C4-2B (cell line): ENCODE measurements around the gene RASAL2.
"Not testable (repeated sequence)": the region's sequence is repeated elsewhere in the genome, so short reads cannot be mapped to it uniquely, and the experiment has no call there.

Experiments
- H3K27ac ChIP-seq: fragments of 450-650 bp; 2 replicates; pipeline ENCODE4 v1.5.1; 2017
- ZFX ChIP-seq: fragments of 450-650 bp; IDR thresholded peaks from 2 replicates; pipeline ENCODE4 v1.6.1; 2017
- TF ChIP-seq, protein P1 (sequence below): fragments of 450-650 bp; conservative IDR thresholded peaks from 2 replicates; pipeline ENCODE4 v1.5.1; 2017; ENCODE audit warnings: mild to moderate bottlenecking

Gene RASAL2

GRCh38 chr1:178243119-178243518 is 149.2 kb downstream of the RASAL2 start:
- TF ChIP-seq, protein P1, sequence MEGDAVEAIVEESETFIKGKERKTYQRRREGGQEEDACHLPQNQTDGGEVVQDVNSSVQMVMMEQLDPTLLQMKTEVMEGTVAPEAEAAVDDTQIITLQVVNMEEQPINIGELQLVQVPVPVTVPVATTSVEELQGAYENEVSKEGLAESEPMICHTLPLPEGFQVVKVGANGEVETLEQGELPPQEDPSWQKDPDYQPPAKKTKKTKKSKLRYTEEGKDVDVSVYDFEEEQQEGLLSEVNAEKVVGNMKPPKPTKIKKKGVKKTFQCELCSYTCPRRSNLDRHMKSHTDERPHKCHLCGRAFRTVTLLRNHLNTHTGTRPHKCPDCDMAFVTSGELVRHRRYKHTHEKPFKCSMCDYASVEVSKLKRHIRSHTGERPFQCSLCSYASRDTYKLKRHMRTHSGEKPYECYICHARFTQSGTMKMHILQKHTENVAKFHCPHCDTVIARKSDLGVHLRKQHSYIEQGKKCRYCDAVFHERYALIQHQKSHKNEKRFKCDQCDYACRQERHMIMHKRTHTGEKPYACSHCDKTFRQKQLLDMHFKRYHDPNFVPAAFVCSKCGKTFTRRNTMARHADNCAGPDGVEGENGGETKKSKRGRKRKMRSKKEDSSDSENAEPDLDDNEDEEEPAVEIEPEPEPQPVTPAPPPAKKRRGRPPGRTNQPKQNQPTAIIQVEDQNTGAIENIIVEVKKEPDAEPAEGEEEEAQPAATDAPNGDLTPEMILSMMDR = no peak
- TF ChIP-seq ZFX = no peak
- H3K27ac ChIP-seq = no peak overlapping the region

DNA sequence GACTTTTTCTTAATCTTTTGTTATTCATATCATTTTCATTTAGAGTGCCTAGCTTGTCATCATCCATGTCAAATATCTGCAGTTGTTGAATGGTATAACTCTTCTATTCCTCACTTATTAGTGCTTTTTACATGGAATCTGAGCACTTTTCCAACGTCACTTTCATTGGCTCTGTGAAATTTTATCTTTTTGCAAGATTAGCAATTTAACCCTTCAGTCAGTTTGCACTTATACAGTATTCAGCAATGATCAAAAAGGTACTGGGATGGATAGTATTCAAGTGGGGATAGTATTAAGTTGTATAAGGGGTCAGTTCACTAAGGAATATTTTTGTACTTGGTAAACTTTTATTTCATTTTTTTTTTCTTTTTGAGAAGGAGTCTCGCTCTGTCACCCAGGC is 150.0 kb downstream of the RASAL2 start:
- H3K27ac ChIP-seq = no peak overlapping the region
- TF ChIP-seq ZFX = no peak
- TF ChIP-seq, protein P1 = no peak

GRCh38 chr1:178248284-178248683 is 154.4 kb downstream of the RASAL2 start:
- not testable (repeated sequence) for H3K27ac ChIP-seq

- not testable (repeated sequence) for H3K27ac ChIP-seq
These were observed 159.7 kb downstream of the RASAL2 start for GRCh38 chr1:178253581-178253980.

DNA sequence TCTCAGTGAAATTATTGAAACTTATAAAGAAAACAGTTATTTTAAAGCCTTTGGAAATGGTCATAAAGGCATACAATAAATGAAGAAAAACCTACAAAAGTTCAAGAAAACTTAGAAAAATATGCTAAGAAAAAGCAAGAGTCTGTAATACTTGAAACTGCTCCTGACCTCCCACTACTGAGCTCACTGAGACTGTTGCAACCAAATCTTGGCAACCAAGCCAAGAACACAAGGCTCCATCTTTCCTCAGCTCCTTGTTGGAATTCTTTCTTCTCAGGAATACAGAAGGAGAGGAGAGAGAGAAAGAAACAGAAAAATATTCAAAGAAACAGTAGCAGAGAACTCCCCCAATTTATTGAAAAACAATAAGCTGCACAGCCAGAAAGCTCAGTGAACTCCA is 160.5 kb downstream of the RASAL2 start:
- no peak for TF ChIP-seq ZFX
- TF ChIP-seq, protein P1 = no peak
- H3K27ac ChIP-seq = no peak overlapping the region

- H3K27ac ChIP-seq = no peak overlapping the region
- TF ChIP-seq, protein P1 = no peak
- TF ChIP-seq ZFX = no peak
These were observed 164.6 kb downstream of the RASAL2 start for GRCh38 chr1:178258536-178258935.

DNA sequence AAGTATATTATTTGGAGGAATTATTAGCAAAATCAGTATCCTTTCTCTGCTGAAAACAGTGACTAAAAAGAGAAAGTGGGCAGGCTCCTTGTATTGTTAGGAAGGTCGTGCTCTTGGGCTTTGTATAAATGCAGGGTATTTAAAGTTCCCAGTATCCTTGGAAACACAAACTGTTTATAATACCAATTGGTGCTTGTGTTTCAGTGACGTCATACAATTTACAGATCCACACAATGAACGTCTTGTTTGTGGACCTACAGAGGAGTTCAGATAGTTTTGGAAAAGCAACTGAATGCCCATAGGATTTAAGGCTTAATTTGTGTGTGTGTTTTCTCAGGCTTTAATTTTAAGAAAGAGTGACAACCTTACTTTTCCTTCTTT is 168.2 kb downstream of the RASAL2 start:
- H3K27ac ChIP-seq = no peak overlapping the region

DNA sequence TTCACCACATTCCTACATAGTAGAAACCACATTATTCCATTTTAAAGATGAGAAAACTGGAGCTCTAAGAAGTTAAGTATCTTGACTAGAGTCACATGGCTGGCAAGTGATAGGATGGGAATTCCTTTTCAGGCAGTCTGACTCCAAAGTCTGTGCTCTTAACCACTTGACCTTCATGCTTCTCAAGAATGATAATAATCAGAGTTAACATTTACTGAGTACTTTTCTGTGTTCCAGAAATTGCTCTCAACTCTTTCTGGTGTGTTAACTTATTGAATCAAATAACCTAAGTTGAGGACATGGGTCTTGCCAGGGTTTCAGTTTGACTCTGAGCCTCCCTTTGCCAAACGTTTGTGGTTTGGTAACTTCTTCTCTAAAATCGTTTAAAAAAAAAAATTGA is 169.4 kb downstream of the RASAL2 start:
- no peak for TF ChIP-seq ZFX
- TF ChIP-seq, protein P1 = no peak
- H3K27ac ChIP-seq = no peak overlapping the region

More for the DNA sequence above, 168.2 kb downstream of the RASAL2 start:
- TF ChIP-seq ZFX = no peak
- TF ChIP-seq, protein P1 = no peak

- no peak overlapping the region for H3K27ac ChIP-seq
- TF ChIP-seq ZFX = no peak
- TF ChIP-seq, protein P1 = no peak
These were observed 172.2 kb downstream of the RASAL2 start for GRCh38 chr1:178266113-178266512.
